Cerebellar cortex (tissue), 1 donor: ENCODE data around the gene MNAT1.
A peak's percentile ranks its signal among the peaks of the same experiment; 100 is the strongest.
"Not testable (repeated sequence)": the region's sequence is repeated elsewhere in the genome, so short reads cannot be mapped to it uniquely, and the experiment has no call there.

ENCODE experiments used
- DNase-seq: peaks from one replicate; pipeline ENCODE4 v3.0.0-alpha.2; 2015; ENCODE audit warnings: low spot score

MNAT1 gene

DNA sequence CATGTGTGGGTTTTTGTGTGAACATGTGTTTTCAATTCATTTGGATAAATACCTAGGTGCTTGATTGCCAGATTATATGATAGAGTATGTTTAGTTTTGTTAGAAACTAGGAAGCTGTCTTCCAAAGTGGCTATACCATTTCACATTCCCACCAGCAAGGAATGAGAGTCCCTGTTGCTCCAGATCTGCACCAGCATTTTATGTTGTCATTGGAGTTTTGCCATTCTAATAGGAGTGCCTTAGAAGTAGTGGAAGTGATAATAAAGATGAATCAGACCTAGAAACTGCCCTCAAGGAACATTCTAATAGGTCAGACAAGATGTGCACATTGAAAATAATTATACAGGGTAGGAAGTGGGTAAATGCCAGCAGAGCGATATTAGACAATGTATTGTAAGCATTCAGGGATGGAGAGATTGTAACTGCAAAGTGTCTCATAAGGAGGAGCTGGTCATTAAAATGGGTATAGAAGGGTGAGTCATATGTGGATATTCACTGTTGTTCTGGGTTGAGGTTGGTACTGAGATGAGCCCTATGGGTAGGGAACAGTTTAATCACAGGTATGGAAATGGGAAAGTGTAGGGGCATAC lies 71.4 kb downstream of the MNAT1 start:
- no peak for DNase-seq

GRCh38 chr14:60807247-60807646 lies 72.7 kb downstream of the MNAT1 start:
- no peak for DNase-seq

GRCh38 chr14:60807971-60808370 lies 73.4 kb downstream of the MNAT1 start:
- DNase-seq: no peak

GRCh38 chr14:60812987-60813386 lies 78.4 kb downstream of the MNAT1 start:
- no peak for DNase-seq

GRCh38 chr14:60815371-60815770 lies 80.8 kb downstream of the MNAT1 start:
- no peak for DNase-seq

- no peak for DNase-seq
Observed at GRCh38 chr14:60817113-60817512, 82.6 kb downstream of the MNAT1 start.

- DNase-seq: no peak
Observed at GRCh38 chr14:60819575-60819974, 85.0 kb downstream of the MNAT1 start.

DNA sequence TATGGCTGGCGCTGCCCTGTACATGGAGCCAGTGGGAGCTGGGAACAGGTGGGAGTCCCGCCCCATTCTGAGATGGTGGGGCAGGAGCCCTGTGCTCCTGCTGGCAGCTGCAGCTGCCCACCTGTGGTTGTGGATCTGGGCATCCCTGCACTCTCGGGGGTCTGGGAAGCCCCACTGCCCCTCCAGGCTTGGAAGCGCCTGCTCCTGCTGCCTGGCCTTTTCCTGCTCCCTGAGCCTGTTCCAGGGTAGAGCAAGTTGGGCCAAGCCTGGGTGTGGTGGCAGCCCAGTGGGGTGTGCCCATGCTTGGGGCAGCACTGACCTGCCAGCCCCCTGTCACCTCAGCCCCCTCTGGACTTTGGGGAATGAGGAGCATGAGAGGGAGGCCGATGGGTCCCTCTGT lies 104.0 kb downstream of the MNAT1 start:
- DNase-seq: no peak

- no peak for DNase-seq
Observed at GRCh38 chr14:60839057-60839456, 104.5 kb downstream of the MNAT1 start.

- DNase-seq: no peak
Observed at GRCh38 chr14:60839657-60840056, 105.1 kb downstream of the MNAT1 start.

DNA sequence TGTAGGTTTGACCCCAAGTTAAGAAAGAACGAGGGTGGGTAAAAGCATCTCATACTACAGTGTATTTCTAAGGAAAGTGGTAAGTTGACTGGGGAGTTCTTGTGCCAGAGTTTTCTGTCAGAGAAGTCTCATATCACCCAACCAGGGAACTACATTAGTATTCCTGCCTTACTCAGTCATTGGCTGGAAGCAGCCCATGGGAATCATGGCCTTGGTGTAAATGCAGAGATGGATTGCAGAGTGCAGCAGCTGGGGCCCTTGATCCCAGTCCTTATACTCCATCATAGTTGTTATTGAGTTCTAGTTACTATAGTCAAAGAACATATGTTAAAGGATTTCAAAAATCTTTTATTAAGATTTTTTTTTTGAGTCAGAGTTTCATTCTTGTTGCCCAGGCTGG lies 105.8 kb downstream of the MNAT1 start:
- DNase-seq: no peak

GRCh38 chr14:60845523-60845922 lies 111.0 kb downstream of the MNAT1 start:
- no peak for DNase-seq

GRCh38 chr14:60848066-60848465 lies 113.5 kb downstream of the MNAT1 start:
- DNase-seq: no peak

DNA sequence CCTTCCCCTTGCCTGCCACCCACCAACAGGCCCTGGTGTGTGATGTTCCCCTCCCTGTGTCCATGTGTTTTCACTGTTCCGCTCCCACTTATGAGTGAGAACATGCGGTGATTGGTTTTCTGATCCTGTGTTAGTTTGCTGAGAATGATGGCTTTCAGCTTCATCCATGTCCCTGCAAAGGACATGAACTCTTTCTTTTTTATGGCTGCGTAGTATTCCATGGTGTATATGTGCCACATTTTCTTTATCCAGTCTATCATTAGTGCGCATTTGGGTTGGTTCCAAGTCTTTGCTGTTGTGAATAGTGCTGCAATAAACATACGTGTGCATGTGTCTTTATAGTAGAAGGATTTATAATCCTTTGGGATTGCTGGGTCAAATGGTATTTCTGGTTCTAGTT lies 117.1 kb downstream of the MNAT1 start:
- DNase-seq: not testable (repeated sequence)

GRCh38 chr14:60856111-60856510 lies 121.5 kb downstream of the MNAT1 start:
- DNase-seq: no peak

DNA sequence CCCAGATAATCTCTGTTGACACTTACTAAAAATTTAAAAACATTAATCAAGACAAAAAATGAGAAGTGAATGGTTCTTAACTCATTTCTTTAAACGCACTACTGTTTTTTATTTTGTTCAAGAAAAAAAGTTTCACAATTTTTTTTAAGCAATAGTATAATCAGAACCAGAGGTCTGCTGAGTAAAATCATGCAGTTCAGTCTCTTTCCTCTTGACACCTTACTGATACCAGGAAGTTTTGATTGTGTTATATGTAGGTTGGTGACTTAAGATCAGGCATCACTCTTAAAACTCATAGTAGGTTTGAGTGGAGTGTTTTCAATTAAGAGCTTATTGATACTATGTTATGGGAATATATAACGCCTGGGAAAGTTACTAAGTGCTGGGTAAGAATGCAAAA lies 125.0 kb downstream of the MNAT1 start:
- DNase-seq: no peak

DNA sequence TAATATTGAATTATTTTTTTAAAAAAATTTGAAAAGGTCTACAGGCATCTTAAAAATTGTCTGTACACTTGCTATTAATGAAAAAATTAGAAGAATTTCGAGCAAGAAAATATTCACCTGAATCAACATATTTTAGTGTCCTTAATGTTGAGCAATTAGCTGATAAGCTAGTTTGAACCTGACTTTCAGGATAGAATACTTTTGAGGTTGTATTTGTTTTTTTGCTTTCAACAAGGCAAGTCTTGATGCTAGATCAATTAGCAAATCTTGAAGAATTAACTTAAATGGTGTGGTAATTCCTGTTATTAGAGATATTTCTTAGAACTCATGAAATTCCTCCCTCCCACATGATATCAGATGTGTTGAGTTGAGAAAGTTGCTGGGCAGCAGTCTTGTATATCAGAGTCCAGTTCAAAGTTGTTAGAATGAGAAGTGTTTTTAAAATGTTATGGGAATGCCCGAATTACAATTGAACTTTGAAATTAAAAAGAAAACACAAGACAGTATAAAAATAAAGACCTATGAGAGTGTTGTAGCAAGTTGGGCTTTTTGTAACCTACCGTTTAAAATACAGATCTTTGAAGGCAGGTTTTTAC lies 127.1 kb downstream of the MNAT1 start:
- no peak for DNase-seq

DNA sequence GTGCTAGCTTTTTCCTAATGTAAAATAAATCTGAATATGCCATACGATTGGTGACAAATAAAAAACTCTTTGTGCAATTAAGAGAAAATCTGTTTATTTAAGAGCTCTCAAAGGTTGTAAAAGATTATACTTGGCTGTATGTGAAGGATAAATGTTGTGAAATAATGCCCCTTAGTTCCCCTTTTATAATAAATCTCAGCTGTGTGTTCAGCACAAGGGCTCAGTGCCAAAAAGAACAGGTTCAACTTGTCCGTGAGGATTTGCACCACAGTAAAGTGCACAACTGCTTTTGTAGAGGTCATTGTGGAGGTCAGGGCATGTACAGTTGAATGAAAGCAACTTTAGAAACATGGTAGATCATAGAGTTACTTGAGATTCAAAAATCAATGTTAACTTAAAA lies 127.7 kb downstream of the MNAT1 start:
- no peak for DNase-seq

DNA sequence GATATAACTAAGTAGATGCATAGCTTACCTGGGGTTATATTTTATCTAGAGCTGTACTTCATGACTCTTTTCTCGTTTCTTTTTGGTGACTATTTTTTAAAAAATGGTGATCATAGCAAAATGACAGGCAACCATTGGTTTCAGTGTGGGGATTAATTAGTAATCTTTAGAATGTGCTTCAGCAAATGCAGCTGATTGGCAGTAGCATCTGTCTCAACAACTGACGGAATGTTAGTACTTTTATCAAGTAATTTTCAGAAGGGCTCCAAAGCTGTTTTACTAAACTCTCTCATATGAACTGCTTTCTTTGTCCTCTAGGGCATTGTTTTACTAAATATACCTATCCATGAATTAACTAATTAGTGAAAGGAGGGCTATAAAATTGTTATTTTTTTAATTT lies 128.7 kb downstream of the MNAT1 start:
- DNase-seq: no peak

DNA sequence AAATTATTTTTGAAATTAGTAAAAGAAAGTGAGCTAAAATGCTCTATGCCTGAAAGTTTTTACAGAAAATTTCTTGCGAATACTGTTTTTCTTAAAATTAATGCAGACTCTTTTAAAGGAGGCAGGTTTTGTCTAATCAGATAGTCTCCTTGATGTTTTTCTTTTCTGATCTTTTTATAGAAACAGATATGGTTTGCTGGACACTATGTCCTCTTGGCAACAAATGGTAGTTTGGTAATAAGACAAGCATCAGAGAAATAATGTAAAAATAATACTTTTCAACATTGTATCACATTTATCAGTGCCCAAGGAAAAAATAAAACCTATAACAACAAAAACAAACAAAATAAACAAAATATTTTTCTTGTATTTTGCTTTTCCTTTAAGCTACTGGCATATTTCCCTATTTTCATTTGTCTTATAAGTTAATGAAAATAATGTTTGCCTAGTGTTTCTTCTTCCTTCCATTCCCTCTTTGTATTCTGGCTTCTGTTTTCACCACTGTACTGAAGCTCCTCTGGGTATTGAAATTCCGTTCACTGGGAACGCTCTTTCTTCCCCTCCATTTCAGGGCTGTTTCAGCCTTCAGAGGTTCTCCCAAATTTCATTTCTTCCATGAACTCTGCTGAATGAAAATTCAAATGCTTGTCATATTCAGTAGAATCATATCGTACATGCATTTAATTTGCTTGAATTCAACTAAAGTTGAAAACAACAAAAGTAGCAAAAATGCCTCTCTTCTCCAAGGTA lies 131.0 kb downstream of the MNAT1 start:
- DNase-seq: peak; percentile 20

DNA sequence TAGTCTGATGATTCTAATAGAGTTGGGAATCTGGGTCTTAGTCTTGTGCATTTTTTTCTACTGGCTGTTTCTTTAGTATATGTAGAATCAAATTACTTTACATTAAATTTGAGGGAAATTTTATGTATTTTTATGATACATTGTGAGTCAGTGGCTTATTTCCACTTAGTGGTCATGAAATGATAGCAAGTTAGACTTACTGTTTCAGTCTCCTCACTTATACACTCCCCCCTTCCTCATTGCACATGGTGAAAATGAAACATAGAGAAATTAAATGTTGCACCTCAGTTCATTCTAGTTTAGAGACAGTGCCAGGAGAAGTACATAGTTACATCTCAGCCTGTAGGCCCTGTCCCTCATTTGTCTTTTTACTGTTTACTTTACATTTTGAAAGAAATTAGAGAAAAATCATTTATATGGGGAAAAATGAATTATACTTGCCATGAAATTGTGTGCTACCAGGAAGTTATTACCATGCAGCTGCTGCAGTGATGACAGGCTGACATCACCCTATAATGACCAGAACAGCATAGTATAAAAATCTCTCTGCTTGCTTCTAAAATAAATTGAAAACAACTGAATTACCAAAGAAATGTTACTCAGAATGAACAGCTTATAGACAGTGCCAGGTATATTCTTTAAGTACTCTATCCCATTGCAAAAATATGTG lies 133.1 kb downstream of the MNAT1 start:
- DNase-seq: no peak

DNA sequence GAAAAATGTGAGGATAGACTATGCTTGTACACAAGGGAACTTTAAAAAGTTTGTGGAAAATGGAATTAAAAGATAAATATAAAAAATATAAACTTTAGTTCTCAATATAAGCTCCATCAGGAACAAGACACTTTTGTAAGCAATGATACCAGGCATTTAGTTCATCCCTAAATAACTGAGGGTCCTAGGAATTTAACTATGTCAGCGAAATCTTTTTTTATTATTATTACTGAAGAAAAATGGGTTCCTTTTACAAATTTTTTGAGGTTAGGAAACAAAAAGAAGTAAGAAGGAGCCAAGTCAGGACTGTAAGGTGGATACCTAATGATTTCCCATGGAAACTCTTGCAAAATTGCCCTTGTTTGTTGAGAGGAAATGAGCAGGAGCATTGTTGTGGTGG lies 143.6 kb downstream of the MNAT1 start:
- DNase-seq: no peak

GRCh38 chr14:60878536-60878935 lies 144.0 kb downstream of the MNAT1 start:
- DNase-seq: no peak
